H9 (cell line): Measurements from ENCODE around the gene TRPC4AP. TPM values are rescaled to one million over a fixed set of nuclear protein-coding genes. Genes with fewer than 3 reads are reported as not detected.

Experiments
- DNase-seq: peaks from one replicate; pipeline ENCODE4 v3.0.0-alpha.2; 2017
- H2AFZ ChIP-seq: one replicate; pipeline ENCODE4 v1.6.1; 2013; ENCODE audit warnings: mild to moderate bottlenecking, low read length, control low read depth, moderate library complexity
- H2AK5ac ChIP-seq: 2 replicates; pipeline ENCODE4 v1.6.1; 2013; ENCODE audit warnings: low read length, control low read depth, mixed read lengths; ENCODE audit not compliant: insufficient read length
- H2BK120ac ChIP-seq: one replicate; pipeline ENCODE4 v1.6.1; 2013; ENCODE audit warnings: low read depth, mild to moderate bottlenecking, low read length, control low read depth, inconsistent platforms; ENCODE audit not compliant: poor library complexity, severe bottlenecking
- H2BK12ac ChIP-seq: 2 replicates; pipeline ENCODE4 v1.6.1; 2013; ENCODE audit warnings: low read length, control low read depth, mixed read lengths, low read depth; ENCODE audit not compliant: insufficient read length
- H2BK15ac ChIP-seq: 2 replicates; pipeline ENCODE4 v1.6.1; 2013; ENCODE audit warnings: low read depth, low read length, control low read depth
- H2BK20ac ChIP-seq: one replicate; pipeline ENCODE4 v1.6.1; 2013; ENCODE audit warnings: low read depth, mild to moderate bottlenecking, low read length, control low read depth, inconsistent platforms; ENCODE audit not compliant: poor library complexity, severe bottlenecking
- H2BK5ac ChIP-seq: 2 replicates; pipeline ENCODE4 v1.6.1; 2013; ENCODE audit warnings: low read length, control low read depth, mixed read lengths; ENCODE audit not compliant: insufficient read length
- H3K14ac ChIP-seq: 2 replicates; pipeline ENCODE4 v1.6.1; 2013; ENCODE audit warnings: low read length, control low read depth; ENCODE audit not compliant: insufficient read depth
- H3K18ac ChIP-seq: 2 replicates; pipeline ENCODE4 v1.6.1; 2013; ENCODE audit warnings: low read depth, mild to moderate bottlenecking, mixed read lengths, low read length, control low read depth; ENCODE audit not compliant: insufficient read length
- H3K23ac ChIP-seq: 2 replicates; pipeline ENCODE4 v1.6.1; 2013; ENCODE audit warnings: low read length, control low read depth, mixed read lengths, low read depth; ENCODE audit not compliant: insufficient read length
- H3K23me2 ChIP-seq: 2 replicates; pipeline ENCODE4 v1.6.1; 2013; ENCODE audit warnings: low read depth, mild to moderate bottlenecking, mixed read lengths, low read length, control low read depth; ENCODE audit not compliant: insufficient read length, poor library complexity, severe bottlenecking
- H3K27ac ChIP-seq: 2 replicates; pipeline ENCODE4 v1.5.1; 2013; ENCODE audit warnings: low read length, control low read depth, mixed read lengths, low read depth; ENCODE audit not compliant: insufficient read length
- H3K27me3 ChIP-seq: 2 replicates; pipeline ENCODE4 v1.6.1; 2013; ENCODE audit warnings: low read length, control low read depth, inconsistent platforms; ENCODE audit not compliant: insufficient read depth
- H3K4ac ChIP-seq: 2 replicates; pipeline ENCODE4 v1.6.1; 2013; ENCODE audit warnings: low read depth, mild to moderate bottlenecking, control low read depth, inconsistent platforms, low read length, moderate library complexity
- H3K4me1 ChIP-seq: 2 replicates; pipeline ENCODE4 v1.6.1; 2013; ENCODE audit warnings: low read length, control low read depth, inconsistent platforms; ENCODE audit not compliant: insufficient read depth
- H3K4me2 ChIP-seq: 2 replicates; pipeline ENCODE4 v1.6.1; 2013; ENCODE audit warnings: low read length, control low read depth, mixed read lengths; ENCODE audit not compliant: insufficient read length, insufficient read depth
- H3K56ac ChIP-seq: 2 replicates; pipeline ENCODE4 v1.6.1; 2013; ENCODE audit warnings: low read depth, mild to moderate bottlenecking, mixed read lengths, low read length, control low read depth; ENCODE audit not compliant: insufficient read length
- H3K79me1 ChIP-seq: 2 replicates; pipeline ENCODE4 v1.6.1; 2013; ENCODE audit warnings: low read depth, mild to moderate bottlenecking, moderate library complexity, low read length, control low read depth, inconsistent platforms; ENCODE audit not compliant: insufficient read depth, poor library complexity, severe bottlenecking
- H3K79me2 ChIP-seq: 2 replicates; pipeline ENCODE4 v1.6.1; 2013; ENCODE audit warnings: low read length, control low read depth, inconsistent platforms; ENCODE audit not compliant: insufficient read depth
- H3K9ac ChIP-seq: 2 replicates; pipeline ENCODE4 v1.6.1; 2013; ENCODE audit warnings: low read length, control low read depth, mixed read lengths; ENCODE audit not compliant: insufficient read length; ENCODE audit errors: extremely low read depth
- H3K9me3 ChIP-seq: one replicate; pipeline ENCODE4 v1.6.1; 2013; ENCODE audit warnings: low read depth, low read length, inconsistent platforms; ENCODE audit not compliant: control insufficient read depth
- H3T11ph ChIP-seq: one replicate; pipeline ENCODE4 v1.6.1; 2013; ENCODE audit warnings: mild to moderate bottlenecking, low read length, control low read depth, inconsistent platforms
- H4K20me1 ChIP-seq: one replicate; pipeline ENCODE4 v1.6.1; 2013; ENCODE audit not compliant: control insufficient read depth, insufficient read length, insufficient read depth
- H4K5ac ChIP-seq: 2 replicates; pipeline ENCODE4 v1.6.1; 2013; ENCODE audit warnings: low read depth, mild to moderate bottlenecking, mixed read lengths, low read length, control low read depth; ENCODE audit not compliant: insufficient read length
- H4K8ac ChIP-seq: replicated peaks from 2 replicates; pipeline ENCODE4 v1.6.1; 2013; ENCODE audit warnings: low read length, control low read depth, mixed read lengths, low read depth; ENCODE audit not compliant: insufficient read length
- H4K91ac ChIP-seq: 2 replicates; pipeline ENCODE4 v1.6.1; 2013; ENCODE audit warnings: low read depth, mild to moderate bottlenecking, moderate library complexity, mixed read lengths, low read length, control low read depth; ENCODE audit not compliant: insufficient read length
- H3K27ac Mint-ChIP-seq, 3 experiments: 2 replicates in 2 of 3; 3 replicates in 1 of 3; pipeline ENCODE4 v1.8.0; 2020 to 2021; ENCODE audit warnings: mixed read lengths in 3 of 3, mild to moderate bottlenecking in 1 of 3, moderate library complexity in 1 of 3
- H3K27me3 Mint-ChIP-seq: 2 replicates; pipeline ENCODE4 v1.8.0; 2021; ENCODE audit warnings: low read depth, mild to moderate bottlenecking, moderate library complexity, mixed read lengths
- H3K36me3 Mint-ChIP-seq, 3 experiments: 2 replicates in 2 of 3; 3 replicates in 1 of 3; pipeline ENCODE4 v1.8.0; 2020 to 2021; ENCODE audit warnings: low read depth in 3 of 3, mixed read lengths in 3 of 3; ENCODE audit not compliant: insufficient read depth in 1 of 3
- H3K4me1 Mint-ChIP-seq, 2 experiments: 2 replicates each; pipeline ENCODE4 v1.8.0; 2020; ENCODE audit warnings: mixed read lengths in 2 of 2
- H3K4me3 Mint-ChIP-seq, 2 experiments: 2 replicates in 1 of 2; 3 replicates in 1 of 2; pipeline ENCODE4 v1.8.0; 2020 to 2021; ENCODE audit warnings: mild to moderate bottlenecking in 2 of 2, mixed read lengths in 2 of 2, moderate library complexity in 1 of 2
- H3K9me3 Mint-ChIP-seq, 2 experiments: 2 replicates in 1 of 2; 3 replicates in 1 of 2; pipeline ENCODE4 v1.8.0; 2020; ENCODE audit warnings: mild to moderate bottlenecking in 2 of 2, mixed read lengths in 2 of 2, moderate library complexity in 1 of 2
- CTCF ChIP-seq: fragments of 200-600 bp; sonication (generic); conservative IDR thresholded peaks from 3 replicates; pipeline ENCODE4 v1.8.0; 2021; ENCODE audit warnings: antibody characterized with exemption, mild to moderate bottlenecking
- WGBS: extraction: QIAGEN DNeasy Blood & Tissue Kit; methylation state at CpG from one replicate; pipeline ENCODE4 v1.1.7; 2013; ENCODE audit warnings: missing lambda C conversion rate, low lambda C conversion rate, mixed read lengths; ENCODE audit not compliant: insufficient read length; ENCODE audit errors: extremely low coverage; 5-methylcytosine and 5-hydroxymethylcytosine counted together
- total RNA-seq: library from RNA; stranded (reverse); gene quantifications from 2 replicates; pipeline ENCODE4 v1.2.1, GENCODE V29; 2021

Gene TRPC4AP
- total RNA-seq, 1 experiment from 2014 or later, result 93.9 TPM

- Histone ChIP-seq H3K56ac (no peak overlapping the region), H3K18ac (no peak overlapping the region), H3K79me1 (no peaks in the 10 kb centered on the region), H2BK20ac (no peak overlapping the region), H2AFZ (no peak overlapping the region), H3K27ac (no peak overlapping the region), H4K91ac (no peak overlapping the region), H3K4me2 (no peak overlapping the region), H3K9ac (no peak overlapping the region), H2AK5ac (no peak overlapping the region), H3K4me1 (no peaks in the 10 kb centered on the region), H2BK120ac (no peak overlapping the region), H3K9me3 (no peaks in the 10 kb centered on the region), H4K20me1 (no peaks in the 10 kb centered on the region), H2BK15ac (no peak overlapping the region), H4K8ac (no peak overlapping the region), H3K4ac (no peak overlapping the region), H4K5ac (no peak overlapping the region), H3K27me3 (no peaks in the 10 kb centered on the region), H2BK12ac (no peak overlapping the region), H3K23me2 (no peaks in the 10 kb centered on the region), H3K23ac (no peak overlapping the region), H3T11ph (no peak overlapping the region), H3K14ac (no peak overlapping the region), H3K79me2 (no peaks in the 10 kb centered on the region), H2BK5ac (no peak overlapping the region)
- TF ChIP-seq CTCF, result no peak
- Mint-ChIP-seq H3K4me3 (no peak overlapping the region), H3K36me3 (peaks cover 3 to 73% (median 63%) of the 10 kb centered on the region in 3 experiments; a peak in 5 of 7 replicates), H3K4me1 (no peaks in the 10 kb centered on the region), H3K27me3 (no peaks in the 10 kb centered on the region), H3K27ac (no peak overlapping the region), H3K9me3 (no peaks in the 10 kb centered on the region)
- DNase-seq, result no peak
- WGBS, result no CpG with 5 or more reads among the region's 7 CpGs
These were observed 28.6 kb upstream of the TRPC4AP start for GRCh38 chr20:35121186-35121585.
